PC-9 (cell line): ENCODE data around the gene TNRC6C. TPM values are rescaled to one million over a fixed set of nuclear protein-coding genes. Genes with fewer than 3 reads are reported as not detected.
"Not testable (repeated sequence)": the region's sequence is repeated elsewhere in the genome, so short reads cannot be mapped to it uniquely, and the experiment has no call there.

Experiments
- BruUV-seq: library from RNA; stranded (reverse); fragments of 400-500 nt; replicated peaks from 2 replicates; lab custom pipeline; 2021; lab: Mats Ljungman, UMichigan
- CTCF ChIA-PET: fragments of 300-600 bp; sonication (Branson Sonifier 250); formaldehyde crosslinking; loops from one replicate; lab custom pipeline; 2022; ENCODE audit warnings: antibody characterized with exemption; lab: Charles Lee
- POLR2A ChIA-PET: fragments of 300-600 bp; sonication (Branson Sonifier 250); formaldehyde crosslinking; loops from one replicate; lab custom pipeline; 2022; ENCODE audit warnings: antibody characterized with exemption; ENCODE audit not compliant: unreplicated experiment; lab: Charles Lee
- DNase-seq, 2 experiments: peaks; one replicate each; pipeline versions ENCODE4 v3.0.0 to v3.0.0-alpha.2; 2015 to 2022; ENCODE audit warnings: mixed read lengths in 1 of 2
- H2AFZ ChIP-seq: fragments of 200-600 bp; sonication (generic); 2 replicates; pipeline ENCODE4 v1.8.1; 2017; ENCODE audit warnings: antibody characterized with exemption
- H3F3A ChIP-seq: fragments of 200-600 bp; sonication (generic); 2 replicates; pipeline ENCODE4 v1.8.1; 2017; ENCODE audit warnings: antibody characterized with exemption, mild to moderate bottlenecking, low read depth; ENCODE audit not compliant: insufficient read depth
- H3K27ac ChIP-seq: fragments of 200-600 bp; sonication (generic); 2 replicates; pipeline ENCODE4 v1.6.1; 2016; ENCODE audit warnings: mixed run types
- H3K27me3 ChIP-seq: fragments of 200-600 bp; sonication (generic); 2 replicates; pipeline ENCODE4 v1.6.1; 2016; ENCODE audit warnings: low read depth, mixed run types; ENCODE audit not compliant: insufficient read depth
- H3K36me3 ChIP-seq: fragments of 200-600 bp; sonication (generic); 2 replicates; pipeline ENCODE4 v1.6.1; 2016; ENCODE audit warnings: low read depth, mixed run types
- H3K4me1 ChIP-seq: fragments of 200-600 bp; sonication (generic); replicated peaks from 2 replicates; pipeline ENCODE4 v1.6.1; 2016; ENCODE audit warnings: mixed run types; ENCODE audit not compliant: insufficient read depth
- H3K4me2 ChIP-seq: fragments of 200-600 bp; sonication (generic); 2 replicates; pipeline ENCODE4 v1.6.1; 2017; ENCODE audit warnings: mixed run types
- H3K4me3 ChIP-seq: fragments of 200-600 bp; sonication (generic); 2 replicates; pipeline ENCODE4 v1.6.1; 2016; ENCODE audit warnings: mixed run types
- H3K79me2 ChIP-seq: fragments of 200-600 bp; sonication (generic); 2 replicates; pipeline ENCODE4 v1.6.1; 2017; ENCODE audit warnings: low read depth, mixed run types
- H3K9me2 ChIP-seq: fragments of 200-600 bp; sonication (generic); 2 replicates; pipeline ENCODE4 v1.8.1; 2017; ENCODE audit warnings: mild to moderate bottlenecking; ENCODE audit not compliant: insufficient read depth
- H3K9me3 ChIP-seq: fragments of 200-600 bp; sonication (generic); 2 replicates; pipeline ENCODE4 v1.8.1; 2016; ENCODE audit warnings: low read depth; ENCODE audit not compliant: insufficient read depth
- H4K20me1 ChIP-seq: fragments of 200-600 bp; sonication (generic); 2 replicates; pipeline ENCODE4 v1.8.1; 2017; ENCODE audit not compliant: insufficient read depth
- EZH2 ChIP-seq: fragments of 200-600 bp; sonication (generic); IDR thresholded peaks from 2 replicates; pipeline ENCODE4 v1.8.0; 2017; ENCODE audit warnings: antibody characterized with exemption, low read depth
- intact Hi-C: fragments of 100-400 bp; cut with micrococcal nuclease; formaldehyde crosslinking; loops from one replicate; pipeline ENCODE4 v1.10.0; 2022; ENCODE audit not compliant: unreplicated experiment
- total RNA-seq: library from RNA; stranded (reverse); gene quantifications from 2 replicates; pipeline ENCODE4 v1.2.3, GENCODE V29; 2021
- TF ChIP-seq, protein P1 (sequence below): fragments of 200-600 bp; sonication (generic); conservative IDR thresholded peaks from 2 replicates; pipeline ENCODE4 v1.6.1; 2017; ENCODE audit warnings: mixed run types, antibody characterized with exemption, mild to moderate bottlenecking, moderate library complexity

TNRC6C gene
- total RNA-seq, 1 experiment from 2014 or later, result 0.37 TPM

- Histone ChIP-seq H3K79me2 (no peaks in the 10 kb centered on the region), H2AFZ (no peak overlapping the region), H3K4me1 (no peaks in the 10 kb centered on the region), H3K36me3 (no peaks in the 10 kb centered on the region), H3K4me3 (no peak overlapping the region), H3K9me3 (no peaks in the 10 kb centered on the region), H3F3A (no peaks in the 10 kb centered on the region), H3K27me3 (peaks cover 88% of the 10 kb centered on the region), H3K27ac (no peak overlapping the region), H3K4me2 (no peak overlapping the region), H3K9me2 (no peaks in the 10 kb centered on the region), H4K20me1 (no peaks in the 10 kb centered on the region)
- intact Hi-C loops, result no loop called here
- DNase-seq, result no peak
- no TSS peak for BruUV-seq
- no peak for TF ChIP-seq EZH2
- TF ChIP-seq, protein P1, sequence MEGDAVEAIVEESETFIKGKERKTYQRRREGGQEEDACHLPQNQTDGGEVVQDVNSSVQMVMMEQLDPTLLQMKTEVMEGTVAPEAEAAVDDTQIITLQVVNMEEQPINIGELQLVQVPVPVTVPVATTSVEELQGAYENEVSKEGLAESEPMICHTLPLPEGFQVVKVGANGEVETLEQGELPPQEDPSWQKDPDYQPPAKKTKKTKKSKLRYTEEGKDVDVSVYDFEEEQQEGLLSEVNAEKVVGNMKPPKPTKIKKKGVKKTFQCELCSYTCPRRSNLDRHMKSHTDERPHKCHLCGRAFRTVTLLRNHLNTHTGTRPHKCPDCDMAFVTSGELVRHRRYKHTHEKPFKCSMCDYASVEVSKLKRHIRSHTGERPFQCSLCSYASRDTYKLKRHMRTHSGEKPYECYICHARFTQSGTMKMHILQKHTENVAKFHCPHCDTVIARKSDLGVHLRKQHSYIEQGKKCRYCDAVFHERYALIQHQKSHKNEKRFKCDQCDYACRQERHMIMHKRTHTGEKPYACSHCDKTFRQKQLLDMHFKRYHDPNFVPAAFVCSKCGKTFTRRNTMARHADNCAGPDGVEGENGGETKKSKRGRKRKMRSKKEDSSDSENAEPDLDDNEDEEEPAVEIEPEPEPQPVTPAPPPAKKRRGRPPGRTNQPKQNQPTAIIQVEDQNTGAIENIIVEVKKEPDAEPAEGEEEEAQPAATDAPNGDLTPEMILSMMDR, result no peak
- POLR2A ChIA-PET, result no interaction called here
- CTCF ChIA-PET, result no interaction called here
Measured at GRCh38 chr17:77990301-77990700, 31.8 kb downstream of the TNRC6C start.

DNA sequence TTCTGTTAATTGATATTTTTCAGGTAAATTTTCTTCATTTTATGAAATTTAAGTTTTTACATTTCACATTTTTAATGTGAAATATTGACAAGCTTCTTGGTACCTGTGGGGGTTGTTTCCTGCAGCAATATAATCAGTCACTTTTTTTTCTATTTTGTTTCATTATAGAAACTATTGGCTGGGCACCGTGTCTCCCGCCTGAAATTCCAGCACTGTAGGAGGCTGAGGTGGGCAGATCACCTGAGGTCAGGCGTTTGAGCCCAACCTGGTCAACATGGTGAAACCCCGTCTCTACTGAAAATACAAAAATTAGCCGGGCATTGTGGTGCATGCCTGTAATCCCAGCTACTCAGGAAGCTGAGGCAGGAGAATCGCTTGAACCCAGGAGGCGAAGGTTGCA, 35.2 kb downstream of the TNRC6C start:
- BruUV-seq, H3K79me2 ChIP-seq, H3K36me3 ChIP-seq, H3K4me3 ChIP-seq, DNase-seq, H3K4me2 ChIP-seq, H3F3A ChIP-seq, H3K9me2 ChIP-seq, H2AFZ ChIP-seq, intact Hi-C loops, H3K9me3 ChIP-seq, H3K4me1 ChIP-seq, CTCF ChIA-PET, H4K20me1 ChIP-seq, H3K27ac ChIP-seq: not testable (repeated sequence)
- H3K27me3 ChIP-seq, result peaks cover 89% of the 10 kb centered on the region
- POLR2A ChIA-PET, result interaction anchor here (0.6 kb wide), 1 partner anchor 40 kb away, joined by 5 read pairs; no protein-coding TSS in a partner anchor

DNA sequence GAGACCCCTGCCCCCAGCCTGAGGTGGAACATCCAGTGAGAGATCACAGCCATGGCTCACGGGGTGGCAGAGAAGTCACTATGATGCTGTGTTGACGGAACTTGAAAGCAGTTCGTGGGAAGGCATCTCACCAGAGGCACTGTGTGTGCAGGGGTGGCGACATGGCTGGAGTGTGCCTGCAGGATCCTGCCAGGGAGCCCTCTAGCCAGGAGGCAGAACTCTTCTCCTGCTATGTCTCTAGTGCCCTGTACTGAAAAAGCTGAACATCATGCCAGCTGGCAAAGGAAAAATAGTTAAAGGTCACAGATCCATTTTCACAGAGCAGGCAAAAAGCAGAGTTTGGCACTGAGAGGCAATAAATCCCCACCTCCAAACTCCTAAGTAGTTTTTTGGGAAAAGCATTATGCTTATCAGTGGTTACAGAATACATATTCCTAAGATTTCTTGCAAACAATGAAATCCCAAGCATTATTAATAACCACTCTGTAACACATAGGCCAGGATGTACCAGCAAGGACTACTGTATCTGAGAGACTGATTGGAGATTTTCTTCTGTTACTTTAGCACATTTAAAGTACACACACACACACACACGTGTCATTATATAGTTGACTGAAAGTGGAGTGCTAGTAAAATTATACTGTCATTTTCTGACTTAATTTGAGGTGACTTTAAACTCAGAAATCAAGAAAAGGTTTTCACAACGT, 36.8 kb downstream of the TNRC6C start:
- no peak overlapping the region for H3K27ac ChIP-seq
- TF ChIP-seq, protein P1, result no peak
- TF ChIP-seq EZH2, result no peak
- ChIA-PET POLR2A (no interaction called here), CTCF (no interaction called here)
- BruUV-seq, result no TSS peak
- no peaks in the 10 kb centered on the region for H3K9me2 ChIP-seq
- H3K36me3 ChIP-seq, result no peaks in the 10 kb centered on the region
- H4K20me1 ChIP-seq, result no peaks in the 10 kb centered on the region
- peaks cover 77% of the 10 kb centered on the region for H3K27me3 ChIP-seq
- no peaks in the 10 kb centered on the region for H3K9me3 ChIP-seq
- H3K79me2 ChIP-seq, result no peaks in the 10 kb centered on the region
- H2AFZ ChIP-seq, result no peak overlapping the region
- no peaks in the 10 kb centered on the region for H3K4me1 ChIP-seq
- no peaks in the 10 kb centered on the region for H3F3A ChIP-seq
- DNase-seq, result no peak
- intact Hi-C loops, result no loop called here
- H3K4me3 ChIP-seq, result no peak overlapping the region
- H3K4me2 ChIP-seq, result no peak overlapping the region

DNA sequence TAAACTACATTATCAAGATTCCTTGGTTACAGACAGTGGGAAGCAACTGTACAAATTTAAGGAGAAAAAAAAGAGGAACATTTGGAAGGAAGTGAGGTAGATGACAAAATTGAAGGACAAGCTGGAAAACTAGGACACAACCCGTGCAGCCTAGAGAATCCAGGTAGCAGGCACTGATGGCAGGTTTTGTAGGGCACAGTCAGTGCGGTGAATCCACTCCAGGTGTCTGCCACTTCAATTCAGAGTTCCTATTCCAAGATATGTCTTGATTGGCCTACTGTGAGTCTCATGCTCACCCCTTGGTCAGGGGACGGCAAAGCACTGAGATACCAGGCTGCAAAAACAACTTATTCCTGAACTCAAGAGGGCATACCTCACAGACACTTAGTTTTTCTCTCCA, 37.8 kb downstream of the TNRC6C start:
- Histone ChIP-seq H3K36me3 (no peaks in the 10 kb centered on the region), H3K79me2 (no peaks in the 10 kb centered on the region), H3K9me2 (no peaks in the 10 kb centered on the region), H3K27ac (no peak overlapping the region), H3K4me1 (no peaks in the 10 kb centered on the region), H3K4me2 (no peak overlapping the region), H3K4me3 (no peak overlapping the region), H4K20me1 (no peaks in the 10 kb centered on the region), H3K27me3 (peaks cover 70% of the 10 kb centered on the region), H3F3A (no peaks in the 10 kb centered on the region), H2AFZ (no peak overlapping the region), H3K9me3 (no peaks in the 10 kb centered on the region)
- CTCF ChIA-PET, result no interaction called here
- TF ChIP-seq EZH2, result no peak
- TF ChIP-seq, protein P1, result no peak
- intact Hi-C loops, result no loop called here
- BruUV-seq, result no TSS peak
- POLR2A ChIA-PET, result no interaction called here
- no peak for DNase-seq
